SU-DHL-6 (cell line): ENCODE measurements around the gene MUTYH.

ENCODE experiments used
- H2AFZ ChIP-seq: fragments of 200-600 bp; sonication (generic); 2 replicates; pipeline ENCODE4 v1.6.1; 2014; ENCODE audit warnings: low read depth, mild to moderate bottlenecking, moderate library complexity, mixed read lengths, antibody characterized with exemption, low read length; ENCODE audit not compliant: severe bottlenecking
- H3F3A ChIP-seq: fragments of 200-600 bp; shearing (Covaris generic); 2 replicates; pipeline ENCODE4 v1.6.0; 2016; ENCODE audit warnings: antibody characterized with exemption, mild to moderate bottlenecking; ENCODE audit not compliant: insufficient read depth
- H3K27ac ChIP-seq: fragments of 200-600 bp; sonication (generic); 2 replicates; pipeline ENCODE4 v1.5.1; 2016; ENCODE audit warnings: low read depth, mild to moderate bottlenecking, low read length, moderate library complexity, mixed read lengths
- H3K27me3 ChIP-seq: fragments of 200-600 bp; sonication (generic), shearing (Covaris generic); 2 replicates; pipeline ENCODE4 v1.6.0; 2014; ENCODE audit warnings: mild to moderate bottlenecking, low read length
- H3K36me3 ChIP-seq: fragments of 200-600 bp; sonication (generic); 2 replicates; pipeline ENCODE4 v1.6.1; 2014; ENCODE audit warnings: mild to moderate bottlenecking, low read length, mixed read lengths
- H3K4me2 ChIP-seq: fragments of 300-600, 200-600 bp; shearing (Covaris generic), sonication (generic); 2 replicates; pipeline ENCODE4 v1.6.0; 2014; ENCODE audit warnings: low read length, low read depth, mild to moderate bottlenecking; ENCODE audit not compliant: poor library complexity, severe bottlenecking
- H3K4me3 ChIP-seq: fragments of 200-600 bp; sonication (generic); 2 replicates; pipeline ENCODE4 v1.5.1; 2014; ENCODE audit warnings: antibody characterized with exemption, low read length, mild to moderate bottlenecking, mixed read lengths; ENCODE audit not compliant: insufficient read depth, poor library complexity, severe bottlenecking
- H3K79me2 ChIP-seq: fragments of 200-600 bp; sonication (generic); 2 replicates; pipeline ENCODE4 v1.6.1; 2014; ENCODE audit warnings: mild to moderate bottlenecking, low read length, moderate library complexity; ENCODE audit not compliant: insufficient read depth
- H3K9ac ChIP-seq: fragments of 200-600 bp; sonication (generic); 2 replicates; pipeline ENCODE4 v1.7.0; 2014; ENCODE audit warnings: mild to moderate bottlenecking, low read length
- H3K9me2 ChIP-seq: fragments of 200-600 bp; sonication (generic); replicated peaks from 2 replicates; pipeline ENCODE4 v1.6.1; 2014; ENCODE audit warnings: low read length; ENCODE audit not compliant: insufficient read depth
- H3K9me3 ChIP-seq: fragments of 200-600 bp; sonication (generic); 2 replicates; pipeline ENCODE4 v1.6.1; 2014; ENCODE audit warnings: low read length, mixed read lengths; ENCODE audit not compliant: insufficient read depth
- H4K20me1 ChIP-seq: fragments of 200-600 bp; sonication (generic); 2 replicates; pipeline ENCODE4 v1.6.1; 2014; ENCODE audit warnings: low read depth, mild to moderate bottlenecking, antibody characterized with exemption, low read length, moderate library complexity, mixed read lengths
- EZH2phosphoT487 ChIP-seq: fragments of 200-600 bp; sonication (generic), shearing (Covaris generic); conservative IDR thresholded peaks from 2 replicates; pipeline ENCODE4 v1.6.1; 2018; ENCODE audit warnings: mild to moderate bottlenecking, antibody characterized with exemption, low read length, moderate library complexity, mixed read lengths
- TF ChIP-seq, protein P1 (sequence below): fragments of 200-600 bp; sonication (generic); IDR thresholded peaks from one replicate; pipeline ENCODE4 v1.5.1; 2017; ENCODE audit warnings: antibody characterized with exemption, mild to moderate bottlenecking, low read length, moderate library complexity; ENCODE audit not compliant: insufficient read depth, poor library complexity, severe bottlenecking

Gene MUTYH

DNA sequence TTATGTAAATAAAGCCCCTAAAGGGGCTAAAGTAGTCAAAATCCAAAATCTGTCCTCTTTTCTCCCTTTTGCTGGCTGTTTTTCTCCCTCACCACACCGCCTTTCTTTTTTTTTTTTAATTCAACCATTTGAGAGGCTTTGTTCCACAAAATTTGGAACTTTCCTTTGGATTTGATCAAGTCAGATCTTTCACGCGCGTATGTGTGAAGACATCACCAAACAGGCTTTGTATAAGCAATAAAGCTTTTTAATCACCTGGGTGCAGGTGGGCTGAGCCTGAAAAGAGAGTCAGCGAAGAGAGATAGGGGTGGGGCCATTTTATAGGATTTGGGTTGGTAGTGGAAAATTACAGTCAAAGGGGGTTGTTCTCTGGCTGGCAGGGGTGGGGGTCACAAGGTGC lies 18.8 kb downstream of the MUTYH start:
- Histone ChIP-seq H3K79me2 (0 out of 2 replicates have a peak, but pooled peaks cover 1% of the 10 kb centered on the region), H3K4me3 (no peak overlapping the region), H3F3A (0 out of 2 replicates have a peak, but pooled peaks cover 6% of the 10 kb centered on the region), H3K27ac (no peak overlapping the region), H3K9me3 (no peaks in the 10 kb centered on the region), H3K36me3 (no peaks in the 10 kb centered on the region), H3K9ac (no peak overlapping the region), H2AFZ (no peak overlapping the region), H3K27me3 (no peaks in the 10 kb centered on the region), H3K4me2 (no peak overlapping the region), H4K20me1 (no peaks in the 10 kb centered on the region), H3K9me2 (no peaks in the 10 kb centered on the region)
- TF ChIP-seq, protein P1, sequence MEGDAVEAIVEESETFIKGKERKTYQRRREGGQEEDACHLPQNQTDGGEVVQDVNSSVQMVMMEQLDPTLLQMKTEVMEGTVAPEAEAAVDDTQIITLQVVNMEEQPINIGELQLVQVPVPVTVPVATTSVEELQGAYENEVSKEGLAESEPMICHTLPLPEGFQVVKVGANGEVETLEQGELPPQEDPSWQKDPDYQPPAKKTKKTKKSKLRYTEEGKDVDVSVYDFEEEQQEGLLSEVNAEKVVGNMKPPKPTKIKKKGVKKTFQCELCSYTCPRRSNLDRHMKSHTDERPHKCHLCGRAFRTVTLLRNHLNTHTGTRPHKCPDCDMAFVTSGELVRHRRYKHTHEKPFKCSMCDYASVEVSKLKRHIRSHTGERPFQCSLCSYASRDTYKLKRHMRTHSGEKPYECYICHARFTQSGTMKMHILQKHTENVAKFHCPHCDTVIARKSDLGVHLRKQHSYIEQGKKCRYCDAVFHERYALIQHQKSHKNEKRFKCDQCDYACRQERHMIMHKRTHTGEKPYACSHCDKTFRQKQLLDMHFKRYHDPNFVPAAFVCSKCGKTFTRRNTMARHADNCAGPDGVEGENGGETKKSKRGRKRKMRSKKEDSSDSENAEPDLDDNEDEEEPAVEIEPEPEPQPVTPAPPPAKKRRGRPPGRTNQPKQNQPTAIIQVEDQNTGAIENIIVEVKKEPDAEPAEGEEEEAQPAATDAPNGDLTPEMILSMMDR = no peak
- TF ChIP-seq EZH2phosphoT487 = no peak

DNA sequence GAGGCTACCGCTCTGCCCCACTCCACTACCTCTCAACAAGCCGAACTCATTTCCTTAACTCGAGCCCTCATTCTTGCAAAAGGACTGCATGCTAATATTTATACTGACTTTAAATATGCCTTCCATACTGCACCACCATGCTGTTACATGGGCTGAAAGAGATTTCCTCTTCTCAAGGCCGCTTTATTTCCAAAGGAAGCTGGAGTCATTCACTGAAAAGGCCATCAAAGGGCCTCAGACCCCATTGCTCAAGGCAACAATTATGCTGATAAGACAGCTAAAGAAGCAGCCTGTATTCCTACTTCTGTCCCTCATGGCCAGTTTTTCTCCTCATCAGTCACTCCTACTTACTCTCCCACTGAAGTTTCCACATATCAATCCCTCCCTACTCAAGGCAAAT lies 20.5 kb downstream of the MUTYH start:
- H3F3A ChIP-seq = no peaks in the 10 kb centered on the region
- no peak for TF ChIP-seq EZH2phosphoT487
- TF ChIP-seq, protein P1 = no peak
- no peak overlapping the region for H3K27ac ChIP-seq
- H4K20me1 ChIP-seq = no peaks in the 10 kb centered on the region
- no peak overlapping the region for H3K4me3 ChIP-seq
- no peaks in the 10 kb centered on the region for H3K79me2 ChIP-seq
- H2AFZ ChIP-seq = no peak overlapping the region
- no peaks in the 10 kb centered on the region for H3K9me2 ChIP-seq
- H3K9me3 ChIP-seq = no peaks in the 10 kb centered on the region
- no peaks in the 10 kb centered on the region for H3K36me3 ChIP-seq
- H3K27me3 ChIP-seq = no peaks in the 10 kb centered on the region
- H3K4me2 ChIP-seq = no peak overlapping the region
- no peak overlapping the region for H3K9ac ChIP-seq

DNA sequence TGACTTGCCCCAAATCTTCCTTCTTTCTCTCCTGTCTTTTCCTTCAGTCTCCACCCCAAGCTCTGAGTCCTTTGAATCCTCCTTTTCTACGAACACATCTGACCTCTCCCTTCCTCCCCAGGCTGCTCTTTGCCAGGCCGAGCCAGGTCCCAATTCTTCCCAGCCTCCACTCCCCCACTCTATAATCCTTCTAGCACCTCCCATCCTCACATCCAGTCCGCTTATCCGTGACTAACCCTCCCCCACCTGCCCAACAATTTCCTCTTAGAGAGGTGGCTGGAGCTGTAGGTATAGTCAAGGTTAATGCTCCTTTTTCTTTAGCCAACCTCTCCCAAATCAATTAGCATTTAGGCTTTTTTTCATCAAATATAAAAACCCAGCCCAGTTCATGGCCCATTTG lies 23.1 kb downstream of the MUTYH start:
- Histone ChIP-seq H3K36me3 (no peaks in the 10 kb centered on the region), H3K9me3 (no peaks in the 10 kb centered on the region), H4K20me1 (no peaks in the 10 kb centered on the region), H3K79me2 (no peaks in the 10 kb centered on the region), H3K4me3 (no peak overlapping the region), H3K27me3 (no peaks in the 10 kb centered on the region), H3K4me2 (no peak overlapping the region), H3F3A (no peaks in the 10 kb centered on the region), H3K9me2 (no peaks in the 10 kb centered on the region), H3K27ac (no peak overlapping the region), H2AFZ (no peak overlapping the region), H3K9ac (no peak overlapping the region)
- TF ChIP-seq, protein P1 = no peak
- TF ChIP-seq EZH2phosphoT487 = no peak
